Measurements from ENCODE around the gene FOXP3. TPM values are rescaled to one million over a fixed set of nuclear protein-coding genes. Genes with fewer than 3 reads are reported as not detected.

Gene FOXP3
- total RNA-seq, 1 experiment from 2014 or later = 0.26 TPM

DNA sequence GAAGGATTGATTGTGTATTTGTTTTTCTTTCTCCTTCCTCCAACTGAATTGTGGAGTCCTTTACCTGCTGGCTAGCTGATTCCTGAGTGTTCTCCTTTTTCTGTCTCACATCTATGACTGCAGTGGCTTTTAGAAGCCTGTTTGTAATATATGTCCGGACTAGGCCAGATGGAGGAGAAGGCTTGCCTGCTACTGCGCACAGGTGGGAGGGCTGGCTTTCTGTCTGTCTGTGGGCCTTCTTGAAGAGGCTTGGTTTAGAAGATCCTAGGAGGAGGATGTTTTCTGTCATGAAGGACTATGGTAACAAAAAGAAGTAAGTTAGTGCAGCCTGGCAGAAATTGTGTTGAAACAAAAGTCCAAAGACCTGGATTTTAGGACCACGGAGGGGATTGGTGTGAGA is 13.6 kb upstream of the FOXP3 start:
- Mint-ChIP-seq H3K27me3 (ENCODE audit: unreplicated experiment) (no peaks in the 10 kb centered on the region), H3K9me3 (ENCODE audit: low read depth, unreplicated experiment) (no peaks in the 10 kb centered on the region), H3K4me1 (ENCODE audit: low read depth, unreplicated experiment) (peaks cover 7% of the 10 kb centered on the region), H3K4me3 (ENCODE audit: low read depth, unreplicated experiment) (no peak overlapping the region), H3K27ac (ENCODE audit: unreplicated experiment) (no peak overlapping the region), H3K36me3 (ENCODE audit: insufficient read depth, unreplicated experiment) (peaks cover 27% of the 10 kb centered on the region)
- CTCF ChIA-PET = no interaction called here
- TF ChIP-seq CTCF (IDR thresholded peaks at IDR 0.05; ENCODE audit: unreplicated experiment) = no peak
- no peak for DNase-seq
- intact Hi-C loops (cut with micrococcal nuclease; ENCODE audit: unreplicated experiment) = no loop called here
- BruUV-seq (replicated peaks) = no TSS peak

GRCh38 chrX:49277535-49277830 is 13.0 kb upstream of the FOXP3 start:
- intact Hi-C loops (cut with micrococcal nuclease; ENCODE audit: unreplicated experiment) = no loop called here
- no peaks in the 10 kb centered on the region for H3K27me3 Mint-ChIP-seq (ENCODE audit: unreplicated experiment)
- H3K4me3 Mint-ChIP-seq (ENCODE audit: low read depth, unreplicated experiment) = no peak overlapping the region
- CTCF ChIA-PET = no interaction called here
- BruUV-seq (replicated peaks) = no TSS peak
- peaks cover 27% of the 10 kb centered on the region for H3K36me3 Mint-ChIP-seq (ENCODE audit: insufficient read depth, unreplicated experiment)
- no peak for TF ChIP-seq CTCF (IDR thresholded peaks at IDR 0.05; ENCODE audit: unreplicated experiment)
- H3K4me1 Mint-ChIP-seq (ENCODE audit: low read depth, unreplicated experiment) = peaks cover 7% of the 10 kb centered on the region
- no peak overlapping the region for H3K27ac Mint-ChIP-seq (ENCODE audit: unreplicated experiment)
- no peaks in the 10 kb centered on the region for H3K9me3 Mint-ChIP-seq (ENCODE audit: low read depth, unreplicated experiment)
- no peak for DNase-seq

DNA sequence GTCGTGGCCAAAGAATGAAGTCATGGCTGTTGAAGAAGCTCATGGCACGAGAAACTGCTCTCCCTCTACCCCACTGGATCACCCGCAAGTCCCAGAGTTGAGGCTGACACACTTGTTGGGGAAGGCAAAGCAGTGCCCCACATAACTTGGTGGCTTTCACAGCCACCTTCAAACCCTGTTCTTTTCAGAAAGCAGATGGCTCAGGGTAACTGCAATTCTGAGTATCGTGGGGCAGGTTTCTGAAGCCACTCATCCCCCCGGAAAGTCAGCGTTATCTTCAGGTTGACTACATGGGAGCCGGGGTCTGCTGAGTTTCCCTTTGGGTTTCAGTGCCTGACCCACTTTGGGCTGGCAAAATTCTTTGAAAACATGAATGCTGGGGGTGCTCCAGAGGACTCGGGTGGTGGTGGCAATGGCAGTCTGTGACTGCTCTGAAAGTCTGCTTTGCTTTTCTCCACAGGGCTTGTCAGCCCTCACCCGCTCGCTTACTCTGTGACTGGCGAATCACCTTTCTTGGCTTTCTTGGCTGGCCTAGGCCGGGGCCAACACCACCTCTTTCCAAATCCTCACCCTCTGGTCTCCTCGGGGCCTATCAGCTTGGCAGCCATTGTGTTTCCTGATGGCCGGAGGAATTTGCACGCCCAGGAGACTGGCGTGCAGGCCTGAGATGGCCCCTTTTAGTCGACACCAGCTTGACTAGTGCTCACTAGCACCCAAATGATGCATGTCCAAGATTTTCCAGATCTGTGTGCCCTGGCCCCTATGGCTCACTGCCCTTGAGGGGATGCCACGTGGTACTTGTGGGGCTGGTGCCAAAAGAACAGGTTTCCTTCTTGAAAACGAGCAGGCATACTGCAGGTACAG is 12.4 kb upstream of the FOXP3 start:
- Mint-ChIP-seq H3K36me3 (ENCODE audit: insufficient read depth, unreplicated experiment) (peaks cover 23% of the 10 kb centered on the region), H3K9me3 (ENCODE audit: low read depth, unreplicated experiment) (no peaks in the 10 kb centered on the region), H3K27me3 (ENCODE audit: unreplicated experiment) (no peaks in the 10 kb centered on the region), H3K4me3 (ENCODE audit: low read depth, unreplicated experiment) (no peak overlapping the region), H3K27ac (ENCODE audit: unreplicated experiment) (no peak overlapping the region), H3K4me1 (ENCODE audit: low read depth, unreplicated experiment) (peaks cover 7% of the 10 kb centered on the region)
- intact Hi-C loops (cut with micrococcal nuclease; ENCODE audit: unreplicated experiment) = no loop called here
- no peak for TF ChIP-seq CTCF (IDR thresholded peaks at IDR 0.05; ENCODE audit: unreplicated experiment)
- CTCF ChIA-PET = no interaction called here
- BruUV-seq (replicated peaks) = no TSS peak
- no peak for DNase-seq

- Mint-ChIP-seq H3K4me3 (ENCODE audit: low read depth, unreplicated experiment) (no peak overlapping the region), H3K36me3 (ENCODE audit: insufficient read depth, unreplicated experiment) (peaks cover 30% of the 10 kb centered on the region), H3K9me3 (ENCODE audit: low read depth, unreplicated experiment) (no peaks in the 10 kb centered on the region), H3K27me3 (ENCODE audit: unreplicated experiment) (no peaks in the 10 kb centered on the region), H3K4me1 (ENCODE audit: low read depth, unreplicated experiment) (peaks cover 11% of the 10 kb centered on the region), H3K27ac (ENCODE audit: unreplicated experiment) (no peak overlapping the region)
- CTCF ChIA-PET = no interaction called here
- no peak for TF ChIP-seq CTCF (IDR thresholded peaks at IDR 0.05; ENCODE audit: unreplicated experiment)
- DNase-seq = no peak
- intact Hi-C loops (cut with micrococcal nuclease; ENCODE audit: unreplicated experiment) = no loop called here
- BruUV-seq (replicated peaks) = no TSS peak
Observed at GRCh38 chrX:49276207-49276606, 11.7 kb upstream of the FOXP3 start.

All from Calu3 (cell line).